GM18519 (cell line): ENCODE measurements around the gene SPIN2B.

ENCODE experiments used
- ATAC-seq: cut with Tn5 transposase; IDR thresholded peaks from one replicate; pipeline ENCODE4 v1.9.1; 2021; ENCODE audit warnings: mild to moderate bottlenecking, moderate library complexity; ENCODE audit not compliant: unreplicated experiment, low FRiP score

Gene SPIN2B

DNA sequence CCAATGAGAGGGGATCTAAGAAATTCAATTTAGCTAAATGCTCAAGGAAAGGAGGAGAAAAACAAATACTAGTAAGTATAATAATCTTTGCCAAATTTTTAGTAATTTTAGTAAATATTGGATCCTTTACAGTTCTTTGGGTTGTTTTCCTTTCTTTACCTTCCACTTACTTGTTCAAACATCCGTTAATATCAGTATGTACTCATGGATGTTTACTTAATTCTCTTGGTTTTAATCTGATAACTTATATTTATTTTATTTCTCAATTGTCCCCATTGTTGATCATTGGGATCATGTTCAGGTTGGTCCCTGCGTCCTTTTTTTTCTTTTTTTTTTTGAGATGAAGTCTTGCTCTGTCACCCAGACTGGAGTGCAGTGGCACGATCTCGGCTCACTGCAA is 46.9 kb downstream of the SPIN2B start:
- ATAC-seq = no peak

DNA sequence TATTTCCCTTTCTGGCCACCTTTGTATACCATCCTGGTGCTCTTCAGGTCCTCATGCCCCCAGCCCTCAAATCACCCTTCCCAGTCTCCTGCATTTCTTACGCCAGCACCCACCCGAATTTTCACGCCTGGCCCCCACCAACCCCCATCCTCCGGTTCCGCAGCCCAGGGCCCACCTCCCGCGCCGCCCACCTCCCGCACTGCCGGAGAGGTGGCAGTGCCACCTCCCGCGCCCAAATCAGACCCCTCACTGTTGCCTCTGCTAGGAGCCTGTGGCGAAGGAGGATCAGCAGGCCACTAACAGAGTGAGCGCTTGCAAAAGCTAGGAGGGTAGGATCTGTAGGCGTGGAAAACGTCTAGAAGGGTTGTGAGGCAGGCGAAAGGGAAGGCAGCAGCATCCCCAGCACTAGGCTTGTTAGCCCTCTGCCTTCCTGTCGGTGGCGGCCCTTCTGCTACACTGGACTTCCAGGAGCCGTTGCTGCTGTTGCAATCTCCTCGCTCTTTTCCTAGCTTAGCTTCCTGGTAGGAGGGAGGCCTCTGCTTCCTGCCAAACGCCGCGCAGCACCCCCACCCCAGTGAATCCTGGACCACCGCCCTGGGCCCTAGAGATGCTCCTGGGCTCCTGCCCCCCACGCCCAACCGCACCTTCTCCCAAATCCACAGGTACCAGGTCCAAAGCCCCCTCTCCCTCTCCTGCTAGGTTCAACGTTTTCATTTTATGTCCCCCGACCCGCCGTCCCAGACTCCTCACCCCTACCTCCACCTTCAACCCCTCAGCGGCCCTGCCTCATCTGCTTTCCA is 51.0 kb downstream of the SPIN2B start:
- ATAC-seq = no peak
